ENCODE results near the gene MYL5.

- TF ChIP-seq ZNF274 (IDR thresholded peaks at IDR 0.05; ENCODE audit: low read depth, low read length) (no peak), YY1 (IDR thresholded peaks at IDR 0.05; ENCODE audit: insufficient read depth, insufficient read length) (no peak), SUZ12 (IDR thresholded peaks at IDR 0.05; ENCODE audit: extremely low read depth, insufficient read depth, insufficient read length) (no peak)
Measured at GRCh38 chr4:661881-662761, 12.2 kb upstream of the MYL5 start.
